Gastroesophageal sphincter (tissue), 3 donors: ENCODE results near the gene SERPINI2.

ENCODE experiments used
- CTCF ChIP-seq, 4 experiments: fragments of 200-600 bp in 2 of 4; fragments of 450-650 bp in 2 of 4; sonication (generic) in 1 of 4; IDR thresholded peaks; one replicate each; pipeline ENCODE4 v1.5.1; 2017 to 2019; ENCODE audit warnings: antibody characterized with exemption in 4 of 4, mild to moderate bottlenecking in 2 of 4, moderate library complexity in 2 of 4
- EP300 ChIP-seq: sonication (generic); formaldehyde crosslinking; IDR thresholded peaks from one replicate; pipeline ENCODE4 v1.6.1; 2017; ENCODE audit warnings: antibody characterized with exemption, mild to moderate bottlenecking
- POLR2A ChIP-seq, 2 donors: fragments of 450-650 bp; IDR thresholded peaks; one replicate each; pipeline ENCODE4 v1.6.1; 2017; ENCODE audit warnings: antibody characterized with exemption in 2 of 2, mild to moderate bottlenecking in 2 of 2, moderate library complexity in 1 of 2

GRCh38 chr3:167450195-167450594, 23.6 kb downstream of the SERPINI2 start:
- TF ChIP-seq CTCF (IDR thresholded peaks at IDR 0.05) (no peak), POLR2A (IDR thresholded peaks at IDR 0.05) (no peak), EP300 (no peak)
